Measurements from ENCODE around the gene GLRB. TPM values are rescaled to one million over a fixed set of nuclear protein-coding genes. Genes with fewer than 3 reads are reported as not detected.
A peak's percentile ranks its signal among the peaks of the same experiment; 100 is the strongest.
"Not testable (repeated sequence)": the region's sequence is repeated elsewhere in the genome, so short reads cannot be mapped to it uniquely, and the experiment has no call there.

Gene GLRB
- total RNA-seq, 1 donor from 2014 or later = 29.4 TPM

GRCh38 chr4:157127571-157127970 is 51.6 kb downstream of the GLRB start:
- no peak for DNase-seq (ENCODE audit: low read depth in 2 of 2)

GRCh38 chr4:157128395-157128794 is 52.4 kb downstream of the GLRB start:
- peak; percentile 73 to 80 for DNase-seq (ENCODE audit: low read depth in 2 of 2)

- DNase-seq (ENCODE audit: low read depth in 2 of 2) = no peak
Measured at GRCh38 chr4:157141976-157142375, 66.0 kb downstream of the GLRB start.

GRCh38 chr4:157143369-157143768 is 67.4 kb downstream of the GLRB start:
- DNase-seq (ENCODE audit: low read depth in 2 of 2) = no peak

GRCh38 chr4:157151711-157152110 is 75.8 kb downstream of the GLRB start:
- no peak for DNase-seq (ENCODE audit: low read depth in 2 of 2)

- DNase-seq (ENCODE audit: low read depth in 2 of 2) = no peak
Measured at GRCh38 chr4:157165935-157166610, 90.1 kb downstream of the GLRB start.

- DNase-seq (ENCODE audit: low read depth in 2 of 2) = no peak
Measured at GRCh38 chr4:157170321-157170720, 94.4 kb downstream of the GLRB start.

GRCh38 chr4:157172011-157172410 is 96.1 kb downstream of the GLRB start:
- DNase-seq (ENCODE audit: low read depth in 2 of 2) = peak; percentile 8 to 16

GRCh38 chr4:157180268-157180667 is 104.3 kb downstream of the GLRB start:
- not testable (repeated sequence) for DNase-seq (ENCODE audit: low read depth in 2 of 2)

GRCh38 chr4:157184300-157184699 is 108.3 kb downstream of the GLRB start:
- no peak for DNase-seq (ENCODE audit: low read depth in 2 of 2)

- no peak for DNase-seq (ENCODE audit: low read depth in 2 of 2)
Measured at GRCh38 chr4:157185363-157185762, 109.4 kb downstream of the GLRB start.

GRCh38 chr4:157195374-157195773 is 119.4 kb downstream of the GLRB start:
- peak in 1 of 2 donors; percentile 60 for DNase-seq (ENCODE audit: low read depth in 2 of 2)

- DNase-seq (ENCODE audit: low read depth in 2 of 2) = no peak
Measured at GRCh38 chr4:157196046-157196445, 120.1 kb downstream of the GLRB start.

- peak; percentile 28 to 58 for DNase-seq (ENCODE audit: low read depth in 2 of 2)
Measured at GRCh38 chr4:157204634-157205244, 128.8 kb downstream of the GLRB start.

GRCh38 chr4:157217708-157218107 is 141.8 kb downstream of the GLRB start:
- peak; percentile 37 to 51 for DNase-seq (ENCODE audit: low read depth in 2 of 2)

- DNase-seq (ENCODE audit: low read depth in 2 of 2) = no peak
Measured at GRCh38 chr4:157219711-157220370, 143.9 kb downstream of the GLRB start.

- peak; percentile 54 to 73 for DNase-seq (ENCODE audit: low read depth in 2 of 2)
Measured at GRCh38 chr4:157220371-157220881, 144.5 kb downstream of the GLRB start, which contains the start of gene GRIA2. Gene GRIA2, plus strand, starts transcription at chr4:157220728. Its CDS starts 315 bp downstream, at chr4:157221043.

GRCh38 chr4:157221426-157221894 is 145.5 kb downstream of the GLRB start:
- DNase-seq (ENCODE audit: low read depth in 2 of 2) = no peak
